H1 (cell line): ENCODE data around the gene RNF26. TPM values are rescaled to one million over a fixed set of nuclear protein-coding genes. Genes with fewer than 3 reads are reported as not detected.

Experiments used
- CTCF ChIA-PET: fragments of 300-600 bp; sonication (Branson Sonifier 250); formaldehyde crosslinking; loops from one replicate; lab custom pipeline; 2021; ENCODE audit not compliant: partially characterized antibody; lab: Charles Lee
- POLR2A ChIA-PET: fragments of 300-600 bp; sonication (Branson Sonifier 250); formaldehyde crosslinking; loops from one replicate; lab custom pipeline; 2021; ENCODE audit warnings: inconsistent platforms; ENCODE audit not compliant: partially characterized antibody; lab: Charles Lee
- DNase-seq, 2 experiments: peaks; one replicate each; pipeline versions ENCODE4 v3.0.0 to v3.0.0-alpha.2; 2010 to 2022; ENCODE audit warnings: low spot score in 2 of 2, low read depth in 1 of 2, mixed read lengths in 1 of 2
- FAIRE-seq: peaks from 2 replicates; lab custom pipeline; 2011; peaks lifted over from hg19 to GRCh38; lab: Jason Lieb, UNC
- H2AFZ ChIP-seq: 2 replicates; pipeline ENCODE4 v1.8.1; 2012; ENCODE audit warnings: low read length, inconsistent platforms
- H2AK5ac ChIP-seq: 2 replicates; pipeline ENCODE4 v1.6.1; 2013; ENCODE audit warnings: low read depth, low read length
- H2BK120ac ChIP-seq: replicated peaks from 2 replicates; pipeline ENCODE3; 2013; ENCODE audit warnings: low read depth, low read length, inconsistent platforms
- H2BK12ac ChIP-seq: 2 replicates; pipeline ENCODE4 v1.6.1; 2013; ENCODE audit warnings: low read depth, low read length
- H2BK15ac ChIP-seq: 2 replicates; pipeline ENCODE4 v1.6.1; 2013; ENCODE audit warnings: low read length
- H2BK20ac ChIP-seq: 2 replicates; pipeline ENCODE4 v1.6.1; 2013; ENCODE audit warnings: low read length
- H2BK5ac ChIP-seq: 2 replicates; pipeline ENCODE4 v1.6.1; 2013; ENCODE audit warnings: low read depth, low read length
- H3K14ac ChIP-seq: 2 replicates; pipeline ENCODE4 v1.6.1; 2013; ENCODE audit warnings: inconsistent platforms; ENCODE audit not compliant: insufficient read length
- H3K18ac ChIP-seq: 2 replicates; pipeline ENCODE4 v1.6.1; 2013; ENCODE audit warnings: low read length; ENCODE audit errors: extremely low read depth
- H3K23ac ChIP-seq: 2 replicates; pipeline ENCODE4 v1.6.1; 2013; ENCODE audit warnings: inconsistent platforms; ENCODE audit not compliant: insufficient read length
- H3K23me2 ChIP-seq: 2 replicates; pipeline ENCODE4 v1.6.1; 2013; ENCODE audit warnings: low read depth, low read length
- H3K27ac ChIP-seq: 2 replicates; pipeline ENCODE4 v1.6.1; 2011; ENCODE audit warnings: low read depth, low read length, inconsistent platforms
- H3K27me3 ChIP-seq, 4 experiments: replicated peaks in 1 of 4; 1 replicate in 1 of 4; 2 replicates in 3 of 4; pipeline versions ENCODE4 v1.6.1 to v1.8.1; 2011 to 2013; ENCODE audit warnings: low read length in 3 of 4, mild to moderate bottlenecking in 3 of 4, inconsistent platforms in 2 of 4, mixed read lengths in 2 of 4, moderate library complexity in 1 of 4; ENCODE audit not compliant: control insufficient read depth in 3 of 4, insufficient read depth in 3 of 4; ENCODE audit errors: extremely low read depth in 1 of 4
- H3K36me3 ChIP-seq, 4 experiments: 2 replicates each; pipeline versions ENCODE4 v1.6.1 to v1.8.1; 2011 to 2013; ENCODE audit warnings: mild to moderate bottlenecking in 4 of 4, low read length in 3 of 4, moderate library complexity in 2 of 4, control low read depth in 1 of 4, inconsistent platforms in 1 of 4; ENCODE audit not compliant: insufficient read depth in 4 of 4, control insufficient read depth in 2 of 4
- H3K4ac ChIP-seq: replicated peaks from 2 replicates; pipeline ENCODE3; 2013; ENCODE audit warnings: low read length, low read depth, mixed read lengths, inconsistent platforms; ENCODE audit not compliant: insufficient read length
- H3K4me1 ChIP-seq, 4 experiments: replicated peaks in 1 of 4; 1 replicate in 1 of 4; 2 replicates in 3 of 4; pipeline versions ENCODE4 v1.6.1 to v1.8.1; 2011 to 2013; ENCODE audit warnings: low read length in 3 of 4, inconsistent platforms in 2 of 4, mixed read lengths in 1 of 4; ENCODE audit not compliant: insufficient read depth in 4 of 4, control insufficient read depth in 3 of 4
- H3K4me2 ChIP-seq, 2 experiments: 2 replicates each; pipeline versions ENCODE4 v1.6.1 to v1.8.1; 2011 to 2013; ENCODE audit warnings: low read depth in 2 of 2, low read length in 2 of 2, control low read depth in 1 of 2, inconsistent platforms in 1 of 2, mild to moderate bottlenecking in 1 of 2; ENCODE audit not compliant: insufficient read depth in 1 of 2
- H3K4me3 ChIP-seq, 4 experiments: fragments of 200-600, 300-600 bp in 1 of 4; sonication (generic), shearing (Covaris generic), sonication (Bioruptor Twin) in 1 of 4; 2 replicates each; pipeline versions ENCODE4 v1.5.1 to v1.8.1; 2011 to 2016; ENCODE audit warnings: low read length in 4 of 4, low read depth in 3 of 4, control low read depth in 2 of 4, inconsistent platforms in 2 of 4, mild to moderate bottlenecking in 2 of 4, mixed read lengths in 1 of 4, moderate library complexity in 1 of 4; ENCODE audit not compliant: insufficient read depth in 2 of 4; ENCODE audit errors: extremely low read depth in 1 of 4
- H3K56ac ChIP-seq: replicated peaks from 2 replicates; pipeline ENCODE3; 2013; ENCODE audit warnings: low read depth, mild to moderate bottlenecking, mixed read lengths, low read length, inconsistent platforms; ENCODE audit not compliant: insufficient read length
- H3K79me1 ChIP-seq: 2 replicates; pipeline ENCODE4 v1.6.1; 2013; ENCODE audit warnings: low read depth, low read length, control low read depth
- H3K79me2 ChIP-seq, 2 experiments: 2 replicates each; pipeline versions ENCODE4 v1.6.1 to v1.8.1; 2012 to 2013; ENCODE audit warnings: low read length in 2 of 2, mild to moderate bottlenecking in 2 of 2, inconsistent platforms in 1 of 2; ENCODE audit not compliant: insufficient read depth in 2 of 2, control insufficient read depth in 1 of 2
- H3K9ac ChIP-seq, 4 experiments: replicated peaks in 1 of 4; 1 replicate in 1 of 4; 2 replicates in 3 of 4; pipeline versions ENCODE4 v1.6.1 to v1.8.1; 2011 to 2013; ENCODE audit warnings: low read depth in 3 of 4, low read length in 3 of 4, control low read depth in 2 of 4, mild to moderate bottlenecking in 2 of 4, moderate library complexity in 2 of 4, inconsistent platforms in 1 of 4; ENCODE audit errors: extremely low read depth in 1 of 4
- H3K9me3 ChIP-seq, 2 experiments: 2 replicates each; pipeline versions ENCODE4 v1.6.1 to v1.8.1; 2012 to 2013; ENCODE audit warnings: mild to moderate bottlenecking in 2 of 2, moderate library complexity in 2 of 2, control low read depth in 1 of 2, inconsistent platforms in 1 of 2, low read depth in 1 of 2, low read length in 1 of 2, mixed read lengths in 1 of 2; ENCODE audit not compliant: insufficient read depth in 2 of 2
- H4K20me1 ChIP-seq, 2 experiments: replicated peaks in 1 of 2; 2 replicates each; pipeline versions ENCODE3 to v1.8.1; 2011 to 2013; ENCODE audit warnings: inconsistent platforms in 2 of 2, low read length in 2 of 2, mild to moderate bottlenecking in 1 of 2; ENCODE audit not compliant: insufficient read depth in 2 of 2, control insufficient read depth in 1 of 2
- H4K5ac ChIP-seq: 2 replicates; pipeline ENCODE4 v1.6.1; 2013; ENCODE audit warnings: low read length, low read depth, mixed read lengths, inconsistent platforms; ENCODE audit not compliant: insufficient read length
- H4K8ac ChIP-seq: 2 replicates; pipeline ENCODE4 v1.8.0; 2013; ENCODE audit warnings: mild to moderate bottlenecking, moderate library complexity, low read length, inconsistent platforms; ENCODE audit not compliant: insufficient read depth; ENCODE audit errors: extremely low read depth
- H4K91ac ChIP-seq: replicated peaks from 2 replicates; pipeline ENCODE3; 2013; ENCODE audit warnings: low read length, mixed read lengths, inconsistent platforms; ENCODE audit not compliant: insufficient read length
- CEBPB ChIP-seq: IDR thresholded peaks from 2 replicates; pipeline ENCODE4 v1.6.1; 2012; ENCODE audit warnings: low read depth, low read length
- CTBP2 ChIP-seq: IDR thresholded peaks from 2 replicates; pipeline ENCODE4 v1.7.0; 2011; ENCODE audit warnings: borderline replicate concordance, mild to moderate bottlenecking, moderate library complexity, mixed read lengths, low read length; ENCODE audit not compliant: insufficient read depth, insufficient read length
- FOSL1 ChIP-seq: IDR thresholded peaks from 2 replicates; pipeline ENCODE4 v1.6.1; 2011; ENCODE audit warnings: mild to moderate bottlenecking, low read depth, low read length, moderate library complexity; ENCODE audit not compliant: insufficient read depth
- GABPA ChIP-seq: IDR thresholded peaks from 2 replicates; pipeline ENCODE4 v1.6.1; 2011; ENCODE audit warnings: mild to moderate bottlenecking, low read length, moderate library complexity, borderline replicate concordance; ENCODE audit not compliant: insufficient read depth
- JUN ChIP-seq: IDR thresholded peaks from 2 replicates; pipeline ENCODE4 v1.6.1; 2011; ENCODE audit warnings: low read depth, mild to moderate bottlenecking, improper control_type of control experiment, low read length
- MAX ChIP-seq: IDR thresholded peaks from 2 replicates; pipeline ENCODE4 v1.6.1; 2012; ENCODE audit warnings: inconsistent platforms
- WGBS, 2 experiments: shearing (Covaris generic) in 1 of 2; methylation state at CpG; one replicate each; pipeline versions ENCODE4 v1.1.6 to v1.1.7; 2013 to 2015; ENCODE audit warnings: low lambda C conversion rate in 2 of 2, mixed read lengths in 2 of 2, inconsistent platforms in 1 of 2, low coverage in 1 of 2, missing lambda C conversion rate in 1 of 2; ENCODE audit not compliant: insufficient replicate concordance in 2 of 2, insufficient coverage in 1 of 2, insufficient read length in 1 of 2; ENCODE audit errors: extremely low coverage in 1 of 2, missing lambda C conversion rate in 1 of 2; 5-methylcytosine and 5-hydroxymethylcytosine counted together
- polyA plus RNA-seq, 7 experiments: library from polyadenylated mRNA; depleted of rRNA in 3 of 7; stranded (reverse) in 5 of 7; unstranded in 2 of 7; fragments of >200 nt in 5 of 7; fragments of 200-250 nt in 2 of 7; gene quantifications; 1 replicate in 5 of 7; 2 replicates in 1 of 7; 4 replicates in 1 of 7; pipeline versions ENCODE4 v1.2.1 to v1.2.3, GENCODE V29; 2011 to 2013; ENCODE audit warnings: missing spikeins in 2 of 7, mixed read lengths in 2 of 7
- total RNA-seq: library from RNA; stranded (reverse); fragmentation: NEBNext Ultra II Directional; extraction: Animal tissue kit (Norgen Biotek cat#: 25700); gene quantifications from 2 replicates; pipeline ENCODE4 v1.2.1, GENCODE V29; 2021

RNF26 gene
- total and polyA plus RNA-seq, 2 of the 8 experiments (the other 6 are each of a cell fraction or from before 2014, with no cell fraction given), result 82.7 to 84.0 TPM

DNA sequence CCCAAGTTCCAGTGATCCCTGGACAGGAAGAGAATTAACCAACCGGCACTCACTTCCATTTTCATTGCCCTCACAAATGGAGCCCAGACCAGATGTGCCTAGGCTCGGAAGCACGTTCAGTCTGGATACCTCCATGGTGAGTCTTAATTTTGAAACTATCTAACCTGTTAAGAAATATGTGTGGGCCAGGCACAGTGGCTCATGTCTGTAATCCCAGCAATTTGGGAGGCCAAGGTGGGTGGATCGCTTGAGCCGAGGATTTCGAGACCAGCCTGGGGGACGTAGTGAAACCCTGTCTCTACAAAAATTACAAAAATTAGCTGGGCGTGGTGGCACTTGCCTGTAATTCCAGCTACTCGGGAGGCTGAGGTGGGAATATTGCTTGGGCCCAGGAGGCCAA, 48.9 kb upstream of the RNF26 start:
- Histone ChIP-seq H2BK20ac (no peak overlapping the region), H3K4me1 (no peaks in the 10 kb centered on the region), H4K8ac (no peak overlapping the region), H4K5ac (no peak overlapping the region), H2BK120ac (no peak overlapping the region), H3K36me3 (peaks cover 9 to 49% (median 26%) of the 10 kb centered on the region in 4 experiments), H2BK15ac (no peak overlapping the region), H3K18ac (no peak overlapping the region), H3K4ac (no peak overlapping the region), H4K91ac (no peak overlapping the region), H3K56ac (no peak overlapping the region), H4K20me1 (peaks cover 0 to 3% of the 10 kb centered on the region in 2 experiments), H2AFZ (no peak overlapping the region), H3K23me2 (peaks cover 2% of the 10 kb centered on the region; the same call in 1 of the 2 replicates), H3K79me1 (peaks cover 3% of the 10 kb centered on the region; the same call in 1 of the 2 replicates), H2AK5ac (no peak overlapping the region), H2BK5ac (no peak overlapping the region), H3K23ac (no peak overlapping the region), H3K4me3 (no peak overlapping the region), H3K4me2 (no peak overlapping the region), H3K14ac (no peak overlapping the region), H3K9ac (no peak overlapping the region), H2BK12ac (no peak overlapping the region), H3K27ac (no peak overlapping the region), H3K9me3 (no peaks in the 10 kb centered on the region), H3K79me2 (no peaks in the 10 kb centered on the region), H3K27me3 (no peaks in the 10 kb centered on the region)
- CTCF ChIA-PET, result interaction anchor here (1.3 to 2.8 kb wide), 8 partner anchors 14 to 137 kb away, joined by 3 to 12 read pairs (median 4); partner anchors contain the start of gene ABCG4
- POLR2A ChIA-PET, result interaction anchor here (1.5 kb wide), 1 partner anchor 30 kb away, joined by 4 read pairs; no protein-coding TSS in a partner anchor
- TF ChIP-seq CEBPB (no peak), JUN (no peak), CTBP2 (no peak), GABPA (no peak), FOSL1 (no peak), MAX (no peak)
- WGBS, 2 experiments, result 98% methylated on average over 9 of the region's 9 CpGs; no CpG with 5 or more reads in 1 of the 2 experiments
- no peak for DNase-seq
- FAIRE-seq, result no peak
